Muscle layer of duodenum (tissue), 2 donors: ENCODE data around the gene INHBA.

Experiments
- H3K27ac ChIP-seq: one replicate; pipeline ENCODE4 v1.7.0; 2013; ENCODE audit warnings: mild to moderate bottlenecking, low read length
- H3K27me3 ChIP-seq: one replicate; pipeline ENCODE4 v1.7.0; 2013; ENCODE audit warnings: low read depth, mild to moderate bottlenecking, control low read depth, low read length
- H3K36me3 ChIP-seq, 2 donors: one replicate each; pipeline ENCODE4 v1.7.0; 2013; ENCODE audit warnings: low read length in 2 of 2, control low read depth in 1 of 2, mild to moderate bottlenecking in 1 of 2; ENCODE audit not compliant: insufficient read depth in 2 of 2, control insufficient read depth in 1 of 2
- H3K4me1 ChIP-seq, 2 donors: one replicate each; pipeline ENCODE4 v1.7.0; 2013; ENCODE audit warnings: low read length in 2 of 2, mild to moderate bottlenecking in 2 of 2, control low read depth in 1 of 2, moderate library complexity in 1 of 2; ENCODE audit not compliant: insufficient read depth in 2 of 2, control insufficient read depth in 1 of 2
- H3K4me3 ChIP-seq, 2 donors: one replicate each; pipeline ENCODE4 v1.7.0; 2013; ENCODE audit warnings: low read length in 2 of 2, low read depth in 1 of 2, mild to moderate bottlenecking in 1 of 2
- H3K9me3 ChIP-seq, 2 donors: one replicate each; pipeline ENCODE4 v1.7.0; 2013; ENCODE audit warnings: low read length in 2 of 2, control low read depth in 1 of 2, mild to moderate bottlenecking in 1 of 2; ENCODE audit not compliant: control insufficient read depth in 1 of 2
- donor health status: healthy.

INHBA gene

DNA sequence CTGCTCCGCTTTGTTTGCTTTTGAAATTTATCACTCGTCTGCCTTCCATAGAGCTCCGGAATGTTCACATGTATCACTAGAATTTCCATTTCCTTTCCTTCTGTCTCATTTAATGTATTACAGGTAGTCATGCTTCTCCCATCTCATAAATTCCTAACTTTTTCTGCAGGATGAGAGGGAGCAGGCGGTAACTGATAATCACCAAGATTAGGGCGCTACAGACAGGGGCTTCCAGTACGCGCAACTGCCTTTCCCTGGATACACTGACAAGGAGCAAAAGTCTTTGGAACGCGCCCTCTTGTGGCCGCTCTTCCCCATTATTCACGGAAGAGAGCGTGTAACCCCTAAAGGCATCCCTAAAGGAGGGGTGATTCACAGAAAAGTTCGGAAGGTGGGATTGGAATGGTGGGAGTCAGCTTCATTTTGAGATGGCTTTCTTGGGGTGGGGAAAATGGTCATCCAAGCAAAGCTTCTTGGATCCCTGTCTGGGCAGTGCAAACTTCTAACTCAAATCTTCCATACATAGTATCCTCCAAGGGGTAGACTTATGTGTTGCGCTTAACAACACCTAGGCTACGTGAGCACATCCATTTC, 6.5 kb downstream of the INHBA start:
- Histone ChIP-seq H3K36me3 (peaks cover 0 to 4% of the 10 kb centered on the region in 2 donors), H3K4me1 (peaks cover 0 to 25% of the 10 kb centered on the region in 2 donors), H3K4me3 (peak overlapping the region; percentile 50 to 68), H3K27me3 (no peaks in the 10 kb centered on the region), H3K27ac (peak overlapping the region; percentile 83), H3K9me3 (no peaks in the 10 kb centered on the region)

DNA sequence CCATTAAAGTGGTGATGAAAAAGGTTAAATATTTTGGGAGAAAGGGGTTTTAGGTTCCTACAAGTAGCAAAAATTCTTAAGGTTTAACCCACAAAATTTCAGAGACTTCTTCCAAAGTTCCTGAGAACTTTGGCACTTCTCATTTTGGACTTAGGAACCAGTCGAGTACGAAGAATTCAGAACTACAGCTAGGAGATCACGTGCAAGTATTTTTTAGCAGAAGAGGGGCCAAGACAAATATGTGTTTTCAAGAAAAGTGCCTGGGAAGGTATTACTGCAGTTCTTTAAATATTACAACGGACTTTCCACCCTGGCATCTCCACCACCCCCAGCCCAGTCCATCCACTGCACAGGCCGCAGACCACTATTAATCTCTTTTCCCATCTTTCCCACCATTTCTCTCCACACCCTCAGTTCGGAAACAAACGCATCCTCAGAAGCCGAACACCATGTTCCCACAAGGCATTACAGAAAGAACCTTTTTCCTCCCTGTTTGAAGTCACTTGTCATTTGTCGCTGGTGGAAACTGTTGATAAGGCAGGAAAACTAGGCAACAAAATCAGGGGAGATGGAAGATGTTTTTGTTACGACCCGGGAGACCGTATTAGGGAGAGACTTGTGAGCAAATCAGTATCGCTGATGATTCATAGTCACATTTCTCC, 7.1 kb downstream of the INHBA start:
- Histone ChIP-seq H3K27ac (peak overlapping the region; percentile 83), H3K4me3 (peak overlapping the region; percentile 50 to 68)

DNA sequence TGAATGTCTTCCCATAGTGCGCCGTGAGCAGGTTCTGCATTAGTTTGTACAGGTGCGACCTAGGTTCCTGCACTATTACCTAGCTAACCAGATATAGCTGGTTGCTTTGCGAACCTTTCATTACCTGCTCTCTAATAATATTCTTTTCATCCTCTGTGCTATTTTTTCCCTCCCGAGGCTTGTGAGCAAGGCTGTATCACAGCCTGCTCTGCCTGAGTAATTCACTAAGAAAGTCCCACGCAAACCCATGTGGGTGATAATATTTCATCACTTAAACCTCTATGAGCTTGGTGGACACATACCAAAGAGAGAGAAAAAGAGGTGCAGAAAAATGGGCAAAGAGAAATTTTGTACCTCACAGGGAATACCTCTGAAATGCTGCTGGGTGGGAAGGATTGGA, 8.4 kb downstream of the INHBA start:
- Histone ChIP-seq H3K4me3 (no peak overlapping the region), H3K9me3 (no peaks in the 10 kb centered on the region), H3K27ac (no peak overlapping the region), H3K27me3 (no peaks in the 10 kb centered on the region), H3K36me3 (peaks cover 0 to 8% of the 10 kb centered on the region in 2 donors), H3K4me1 (peaks cover 0 to 32% of the 10 kb centered on the region in 2 donors)

More for the DNA sequence above, 7.1 kb downstream of the INHBA start:
- Histone ChIP-seq H3K27me3 (no peaks in the 10 kb centered on the region), H3K9me3 (no peaks in the 10 kb centered on the region), H3K36me3 (peaks cover 0 to 4% of the 10 kb centered on the region in 2 donors), H3K4me1 (peaks cover 0 to 31% of the 10 kb centered on the region in 2 donors)

DNA sequence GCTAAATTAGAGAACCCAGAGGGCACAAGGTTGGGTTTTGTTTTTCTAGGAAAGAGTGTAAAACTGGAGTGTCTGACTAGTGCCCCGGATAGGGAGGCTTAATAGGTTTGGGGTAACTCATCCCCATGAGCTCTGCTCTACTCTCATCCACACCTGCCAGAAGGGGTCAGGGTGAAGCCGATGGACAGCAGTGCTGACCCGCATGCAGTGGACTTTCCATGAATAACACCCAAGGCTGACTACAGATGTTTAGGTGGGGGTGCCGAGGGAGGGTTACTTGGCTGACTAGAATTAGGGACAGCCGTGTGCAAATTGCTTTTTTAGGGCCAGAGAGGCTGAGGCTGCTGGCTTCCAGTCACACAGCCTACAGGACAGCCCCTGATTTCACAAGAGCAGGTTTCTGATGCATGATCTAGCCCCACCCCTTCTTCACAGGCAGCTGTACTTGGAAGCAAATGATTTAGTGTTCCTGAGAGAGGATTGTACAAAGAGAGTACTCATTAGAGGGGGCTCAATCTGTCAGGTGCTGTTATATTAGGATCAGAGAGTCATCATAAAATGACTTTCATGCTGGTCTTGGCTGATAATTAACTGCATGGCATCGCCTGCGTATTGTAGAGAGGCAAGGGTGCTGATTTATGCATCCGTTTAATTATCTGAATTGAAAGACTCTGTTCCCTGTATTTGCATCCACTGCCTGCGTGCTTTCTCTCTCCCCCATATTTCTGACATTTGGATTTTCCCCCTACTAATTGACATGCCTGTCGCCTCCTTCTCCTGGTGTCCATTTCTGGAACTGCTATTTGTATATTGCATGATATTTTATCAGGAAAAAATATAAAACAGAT, 9.5 kb downstream of the INHBA start:
- H3K27ac ChIP-seq = no peak overlapping the region
- no peaks in the 10 kb centered on the region for H3K27me3 ChIP-seq
- H3K4me1 ChIP-seq = peaks cover 0 to 32% of the 10 kb centered on the region in 2 donors
- H3K36me3 ChIP-seq = peaks cover 0 to 15% of the 10 kb centered on the region in 2 donors
- no peaks in the 10 kb centered on the region for H3K9me3 ChIP-seq
- H3K4me3 ChIP-seq = no peak overlapping the region

DNA sequence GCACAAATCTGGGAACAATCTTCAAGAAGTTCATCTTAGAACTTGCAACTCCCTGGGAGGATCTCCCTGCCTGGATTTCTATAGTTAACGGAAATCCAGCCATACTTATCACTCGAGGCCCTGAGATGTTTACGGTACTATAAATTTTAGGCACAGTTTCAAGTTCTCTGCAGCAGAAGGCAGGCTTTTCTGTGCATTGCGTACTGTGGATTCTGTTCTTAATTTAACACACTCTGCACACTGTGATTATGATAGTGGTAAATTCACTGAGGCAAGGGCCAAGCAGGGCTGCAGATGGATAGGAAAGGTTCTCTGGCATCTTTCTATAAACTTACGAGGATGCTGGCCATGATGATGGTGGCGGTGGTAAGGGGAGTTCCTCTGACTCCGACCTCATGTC, 10.6 kb downstream of the INHBA start:
- Histone ChIP-seq H3K4me3 (no peak overlapping the region), H3K27me3 (no peaks in the 10 kb centered on the region), H3K4me1 (peaks cover 0 to 32% of the 10 kb centered on the region in 2 donors), H3K27ac (no peak overlapping the region), H3K36me3 (peaks cover 0 to 20% of the 10 kb centered on the region in 2 donors), H3K9me3 (no peaks in the 10 kb centered on the region)

DNA sequence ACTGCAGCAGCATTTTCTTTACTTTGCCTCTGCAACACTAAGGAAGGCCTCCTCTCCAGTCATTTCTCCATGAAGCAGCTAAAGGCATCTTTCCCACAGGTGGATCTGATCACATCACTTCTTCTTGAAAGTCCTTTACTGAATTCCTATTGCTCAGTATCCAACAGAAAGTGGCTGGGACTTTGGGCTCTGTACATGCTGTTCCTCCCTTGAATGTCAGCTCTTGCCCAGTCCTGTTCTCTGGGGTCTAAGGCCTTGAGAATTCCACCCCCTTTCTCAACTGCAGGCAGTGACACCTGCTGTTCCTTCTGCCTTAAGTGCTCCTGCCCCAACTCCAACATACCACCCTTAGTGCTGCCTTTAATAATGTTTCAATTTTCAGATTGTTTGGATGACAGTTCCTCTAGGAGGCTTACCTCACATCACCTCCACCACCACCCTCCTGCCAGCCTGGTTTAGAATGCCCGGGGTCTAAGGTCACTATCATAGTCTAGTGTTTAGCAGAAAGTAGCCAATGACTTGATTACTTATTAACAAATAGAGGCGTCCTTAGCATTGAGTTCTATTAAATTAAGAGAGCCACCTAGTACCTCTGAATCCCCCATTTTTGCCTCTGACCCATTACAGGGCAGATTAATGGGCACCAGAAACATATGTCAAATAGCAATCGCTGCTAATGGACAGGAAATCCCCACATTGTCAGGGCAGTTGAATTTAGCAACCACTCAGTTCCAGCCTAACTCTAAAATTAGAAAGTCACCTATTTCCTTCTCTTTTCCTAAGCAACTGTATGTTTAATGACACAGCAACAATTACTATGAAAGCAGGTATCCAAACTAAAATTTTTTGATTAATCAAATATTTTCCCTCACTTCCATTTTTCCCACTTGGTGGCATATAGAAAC, 11.4 kb downstream of the INHBA start:
- Histone ChIP-seq H3K27ac (no peak overlapping the region), H3K9me3 (no peaks in the 10 kb centered on the region)

DNA sequence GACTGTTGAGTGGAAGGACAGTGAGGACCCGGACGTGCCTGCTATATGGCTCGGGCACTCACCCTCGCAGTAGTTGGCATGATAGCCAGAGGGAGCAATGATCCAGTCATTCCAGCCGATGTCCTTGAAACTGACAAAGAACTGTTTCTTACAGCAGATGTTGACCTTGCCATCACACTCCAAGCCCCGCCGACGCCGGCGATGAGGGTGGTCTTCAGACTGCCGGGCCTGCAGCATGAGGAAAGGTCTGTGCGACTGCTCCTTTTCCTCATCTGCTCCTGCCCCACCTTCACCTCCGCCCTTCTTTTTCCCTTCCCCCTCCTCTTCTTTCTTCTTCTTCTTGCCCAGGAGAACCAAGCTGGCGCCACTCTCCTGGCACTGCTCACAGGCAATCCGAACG, 13.1 kb downstream of the INHBA start:
- Histone ChIP-seq H3K4me3 (no peak overlapping the region), H3K9me3 (no peaks in the 10 kb centered on the region), H3K4me1 (peaks cover 0 to 27% of the 10 kb centered on the region in 2 donors), H3K36me3 (peaks cover 0 to 20% of the 10 kb centered on the region in 2 donors), H3K27ac (no peak overlapping the region), H3K27me3 (no peaks in the 10 kb centered on the region)

More for the DNA sequence above, 11.4 kb downstream of the INHBA start:
- Histone ChIP-seq H3K36me3 (peaks cover 0 to 20% of the 10 kb centered on the region in 2 donors), H3K4me1 (peaks cover 0 to 32% of the 10 kb centered on the region in 2 donors), H3K4me3 (no peak overlapping the region), H3K27me3 (no peaks in the 10 kb centered on the region)

DNA sequence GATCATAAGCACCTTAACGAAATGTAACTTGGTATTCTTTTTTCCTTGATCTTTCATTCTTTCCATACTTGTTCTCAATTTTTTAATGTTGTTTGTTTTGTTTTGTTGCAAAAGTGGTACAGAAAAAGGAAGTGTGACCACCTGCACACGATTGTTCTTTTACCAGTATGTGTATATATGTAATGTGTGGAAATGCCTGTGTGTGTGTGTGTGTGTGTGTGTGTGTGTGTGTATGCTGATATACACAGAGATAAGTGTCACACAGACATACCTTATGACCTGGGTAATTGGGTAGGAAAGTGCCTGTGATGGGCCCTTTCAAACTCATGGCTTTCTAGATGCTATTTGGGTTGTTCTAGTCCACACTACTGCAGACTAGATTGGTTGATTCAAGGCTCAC, 14.0 kb downstream of the INHBA start:
- H3K4me3 ChIP-seq = no peak overlapping the region

DNA sequence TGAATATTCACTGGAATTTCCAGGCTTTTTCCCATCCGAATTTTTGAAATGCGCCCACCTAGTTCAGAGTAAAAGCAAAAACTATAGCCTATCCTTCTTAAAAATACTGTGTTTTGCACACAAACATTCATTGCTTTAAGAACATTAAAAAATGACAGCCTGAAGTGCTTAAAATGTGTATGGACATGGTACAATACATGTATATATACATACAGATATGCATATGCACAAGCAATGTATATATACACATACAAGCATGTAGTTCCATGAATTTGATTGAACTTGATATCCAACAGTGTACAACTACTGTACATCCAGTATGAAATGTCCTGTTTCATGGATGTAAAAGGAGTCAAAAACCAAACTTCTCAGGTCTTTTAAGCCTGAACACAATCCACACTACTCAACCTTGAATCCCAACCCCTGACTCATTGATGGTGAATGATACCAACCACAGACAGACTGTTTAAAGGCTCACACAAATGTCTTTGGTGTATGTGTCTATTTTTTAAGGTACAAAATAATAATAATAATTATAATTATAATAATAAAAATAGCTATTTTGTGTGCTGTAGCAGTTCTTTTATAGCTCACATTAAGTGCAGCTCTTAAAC, 14.8 kb downstream of the INHBA start:
- peaks cover 0 to 14% of the 10 kb centered on the region in 2 donors for H3K4me1 ChIP-seq
- H3K36me3 ChIP-seq = peaks cover 0 to 20% of the 10 kb centered on the region in 2 donors
- no peaks in the 10 kb centered on the region for H3K9me3 ChIP-seq
- H3K27me3 ChIP-seq = no peaks in the 10 kb centered on the region
- H3K4me3 ChIP-seq = no peak overlapping the region
- no peak overlapping the region for H3K27ac ChIP-seq

More for the DNA sequence above, 14.0 kb downstream of the INHBA start:
- Histone ChIP-seq H3K4me1 (peaks cover 0 to 21% of the 10 kb centered on the region in 2 donors), H3K27ac (no peak overlapping the region), H3K27me3 (no peaks in the 10 kb centered on the region), H3K36me3 (peaks cover 0 to 20% of the 10 kb centered on the region in 2 donors), H3K9me3 (no peaks in the 10 kb centered on the region)

DNA sequence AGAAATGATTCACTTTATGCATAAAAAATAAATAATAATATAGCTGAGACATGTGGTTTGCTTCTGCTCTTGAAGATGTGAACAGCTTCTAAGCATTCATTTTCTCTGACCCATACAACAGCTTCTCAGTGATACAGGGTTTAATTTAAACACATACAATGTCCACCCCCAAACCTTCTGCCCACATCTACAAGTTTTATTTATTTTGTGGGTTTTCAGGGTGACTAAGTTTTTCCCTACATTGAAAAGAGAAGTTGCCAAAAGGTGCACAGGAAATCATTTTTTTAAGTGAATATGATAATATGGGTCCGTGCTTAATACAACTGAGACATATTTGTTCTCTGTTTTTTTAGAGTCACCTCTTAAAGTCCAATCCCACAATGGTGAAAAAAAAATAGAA, 17.2 kb downstream of the INHBA start:
- Histone ChIP-seq H3K27me3 (no peaks in the 10 kb centered on the region), H3K27ac (no peak overlapping the region), H3K4me1 (peaks cover 0 to under 1% of the 10 kb centered on the region in 2 donors), H3K9me3 (no peaks in the 10 kb centered on the region), H3K4me3 (no peak overlapping the region), H3K36me3 (peaks cover 0 to 20% of the 10 kb centered on the region in 2 donors)
